B cell (primary cell): ENCODE results near the gene NBPF4. TPM values are rescaled to one million over a fixed set of nuclear protein-coding genes. Genes with fewer than 3 reads are reported as not detected.

Experiments
- ATAC-seq: fragments of 200-7000 bp; cut with Tn5 transposase; one replicate; pipeline ENCODE4 v1.10.0; 2021; ENCODE audit warnings: low read depth, mild to moderate bottlenecking, moderate number of reproducible peaks, moderate library complexity
- CTCF ChIA-PET: fragments of 350-600 bp; sonication (Branson Sonifier 250); formaldehyde crosslinking; loops from one replicate; lab custom pipeline; 2021; ENCODE audit warnings: antibody characterized with exemption, inconsistent platforms; lab: Charles Lee
- POLR2A ChIA-PET: fragments of 350-600 bp; sonication (Branson Sonifier 250); formaldehyde crosslinking; loops from one replicate; lab custom pipeline; 2021; ENCODE audit warnings: antibody characterized with exemption; lab: Charles Lee
- DNase-seq: peaks from one replicate; pipeline ENCODE4 v3.0.0; 2013
- H2AFZ ChIP-seq: 2 replicates; pipeline ENCODE4 v1.6.1; 2012; ENCODE audit warnings: mild to moderate bottlenecking, low read depth, low read length; ENCODE audit not compliant: insufficient read depth, poor library complexity, severe bottlenecking
- H3K27ac ChIP-seq, 2 donors: 1 replicate in 1 of 2; 2 replicates in 1 of 2; pipeline ENCODE4 v1.5.1; 2012 to 2013; ENCODE audit warnings: low read length in 2 of 2, mild to moderate bottlenecking in 2 of 2, moderate library complexity in 1 of 2
- H3K27me3 ChIP-seq, 4 experiments: fragments of 200-600 bp in 1 of 4; sonication (generic) in 1 of 4; replicated peaks in 1 of 4; 1 replicate in 2 of 4; 2 replicates in 2 of 4; pipeline versions ENCODE4 v1.6.1 to v1.7.0; 2013 to 2016; ENCODE audit warnings: low read length in 3 of 4, mild to moderate bottlenecking in 2 of 4, mixed read lengths in 1 of 4, moderate library complexity in 1 of 4; ENCODE audit not compliant: insufficient read depth in 4 of 4, control insufficient read depth in 3 of 4; ENCODE audit errors: control extremely low read depth in 1 of 4
- H3K36me3 ChIP-seq, 2 experiments: replicated peaks in 1 of 2; 1 replicate in 1 of 2; 2 replicates in 1 of 2; pipeline versions ENCODE4 v1.6.1 to v1.7.1; 2013; ENCODE audit warnings: low read length in 1 of 2; ENCODE audit not compliant: insufficient read depth in 2 of 2, control insufficient read depth in 1 of 2; ENCODE audit errors: control extremely low read depth in 1 of 2, extremely low read depth in 1 of 2
- H3K4me1 ChIP-seq, 2 donors: fragments of 200-600 bp in 1 of 2; sonication (generic) in 1 of 2; 1 replicate in 1 of 2; 2 replicates in 1 of 2; pipeline versions ENCODE4 v1.5.1 to v1.6.1; 2013 to 2017; ENCODE audit warnings: low read length in 2 of 2; ENCODE audit not compliant: control insufficient read depth in 2 of 2, insufficient read depth in 2 of 2
- H3K4me2 ChIP-seq: replicated peaks from 2 replicates; pipeline ENCODE3; 2012; ENCODE audit warnings: mild to moderate bottlenecking, low read depth, low read length; ENCODE audit not compliant: poor library complexity, severe bottlenecking
- H3K4me3 ChIP-seq, 5 experiments: fragments of 200-600 bp in 1 of 5; sonication (generic) in 1 of 5; 1 replicate in 3 of 5; 2 replicates in 2 of 5; pipeline versions ENCODE4 v1.5.1 to v1.7.0; 2011 to 2016; ENCODE audit warnings: low read length in 4 of 5, mild to moderate bottlenecking in 4 of 5, low read depth in 2 of 5, control low read depth in 1 of 5, moderate library complexity in 1 of 5; ENCODE audit not compliant: insufficient read depth in 1 of 5; ENCODE audit errors: control extremely low read depth in 1 of 5, extremely low read depth in 1 of 5
- H3K79me2 ChIP-seq: fragments of 200-600 bp; sonication (generic); one replicate; pipeline ENCODE4 v1.6.0; 2016; ENCODE audit warnings: low read length; ENCODE audit not compliant: control insufficient read depth, insufficient read depth
- H3K9ac ChIP-seq: fragments of 200-600 bp; sonication (generic); 2 replicates; pipeline ENCODE4 v1.6.1; 2017; ENCODE audit warnings: mild to moderate bottlenecking, low read length, moderate library complexity
- H3K9me3 ChIP-seq, 3 donors: one replicate each; pipeline versions ENCODE4 v1.6.1 to v1.7.1; 2013; ENCODE audit warnings: low read length in 2 of 3; ENCODE audit not compliant: control insufficient read depth in 2 of 3, insufficient read depth in 1 of 3; ENCODE audit errors: control extremely low read depth in 1 of 3
- H4K20me1 ChIP-seq: 2 replicates; pipeline ENCODE4 v1.6.0; 2012; ENCODE audit warnings: mild to moderate bottlenecking, low read length; ENCODE audit not compliant: insufficient read depth, control insufficient read depth, poor library complexity, severe bottlenecking
- H3K27ac Mint-ChIP-seq: one replicate; pipeline ENCODE4 v1.8.0; 2021; ENCODE audit warnings: mixed read lengths
- H3K27me3 Mint-ChIP-seq: one replicate; pipeline ENCODE4 v1.8.0; 2021; ENCODE audit warnings: mixed read lengths
- H3K4me1 Mint-ChIP-seq: one replicate; pipeline ENCODE4 v1.8.0; 2021; ENCODE audit warnings: mixed read lengths
- H3K4me3 Mint-ChIP-seq: one replicate; pipeline ENCODE4 v1.8.0; 2021; ENCODE audit warnings: mixed read lengths
- H3K9me3 Mint-ChIP-seq: one replicate; pipeline ENCODE4 v1.8.0; 2022; ENCODE audit warnings: mixed read lengths; ENCODE audit not compliant: insufficient read depth
- EZH2 ChIP-seq: IDR thresholded peaks from 2 replicates; pipeline ENCODE4 v1.6.1; 2012; ENCODE audit warnings: borderline replicate concordance, low read depth, mild to moderate bottlenecking, moderate library complexity, low read length; ENCODE audit not compliant: insufficient read depth, poor library complexity, severe bottlenecking
- WGBS: methylation state at CpG from one replicate; pipeline ENCODE4 v1.1.5; 2013; ENCODE audit warnings: missing lambda C conversion rate; ENCODE audit not compliant: insufficient coverage; 5-methylcytosine and 5-hydroxymethylcytosine counted together
- intact Hi-C: fragments of 100-400 bp; cut with micrococcal nuclease; formaldehyde crosslinking; loops from one replicate; pipeline ENCODE4 v1.10.0; 2022
- polyA plus RNA-seq: library from polyadenylated mRNA; depleted of rRNA; stranded (reverse); fragments of >200 nt; gene quantifications from 2 replicates; pipeline ENCODE4 v1.2.3, GENCODE V29; 2012
- total RNA-seq, 2 donors: library from RNA; stranded (reverse); fragments of 120-200 nt in 1 of 2; gene quantifications; 1 replicate in 1 of 2; 2 replicates in 1 of 2; pipeline versions ENCODE4 v1.2.3 to v1.2.4, GENCODE V29; 2013 to 2022
- TF ChIP-seq, protein P1 (sequence below): fragments of 200-600 bp; IDR thresholded peaks from one replicate; pipeline ENCODE4 v1.8.0; 2022; ENCODE audit warnings: antibody characterized with exemption, mild to moderate bottlenecking

Gene NBPF4
- total and polyA plus RNA-seq, 2 donors (not counting 1 experiment from before 2014, with no cell fraction given), result 0.04 TPM; not detected in 1

GRCh38 chr1:108199201-108199691, 44.6 kb downstream of the NBPF4 start:
- peak overlapping the region; percentile 93 for H3K4me3 Mint-ChIP-seq
- peaks cover 32% of the 10 kb centered on the region for H3K4me1 Mint-ChIP-seq
- Histone ChIP-seq H3K4me2 (peak overlapping the region; percentile 89), H2AFZ (peak overlapping the region; percentile 91), H3K27me3 (no peaks in the 10 kb centered on the region), H3K4me3 (peak overlapping the region; percentile 85 to 96 (median 87)), H4K20me1 (peaks cover 6% of the 10 kb centered on the region), H3K36me3 (peaks cover 0 to 4% of the 10 kb centered on the region in 2 experiments), H3K9ac (peak overlapping the region; percentile 85), H3K9me3 (no peaks in the 10 kb centered on the region), H3K27ac (peak overlapping the region; percentile 80 to 84), H3K4me1 (peaks cover 13 to 16% of the 10 kb centered on the region in 2 donors), H3K79me2 (peaks cover 24% of the 10 kb centered on the region)
- DNase-seq (no peak), ATAC-seq (no peak)
- CTCF ChIA-PET, result interaction anchor here (2.0 kb wide), 1 partner anchor 362 kb away, joined by 11 read pairs; the partner anchor contains the start of gene EEIG2
- H3K9me3 Mint-ChIP-seq, result no peaks in the 10 kb centered on the region
- intact Hi-C loops, result loop anchor here (5.0 kb wide), 2 partner anchors 363 to 548 kb away; partner anchors contain the start of genes EEIG2 and STXBP3
- TF ChIP-seq EZH2, result no peak
- TF ChIP-seq, protein P1, sequence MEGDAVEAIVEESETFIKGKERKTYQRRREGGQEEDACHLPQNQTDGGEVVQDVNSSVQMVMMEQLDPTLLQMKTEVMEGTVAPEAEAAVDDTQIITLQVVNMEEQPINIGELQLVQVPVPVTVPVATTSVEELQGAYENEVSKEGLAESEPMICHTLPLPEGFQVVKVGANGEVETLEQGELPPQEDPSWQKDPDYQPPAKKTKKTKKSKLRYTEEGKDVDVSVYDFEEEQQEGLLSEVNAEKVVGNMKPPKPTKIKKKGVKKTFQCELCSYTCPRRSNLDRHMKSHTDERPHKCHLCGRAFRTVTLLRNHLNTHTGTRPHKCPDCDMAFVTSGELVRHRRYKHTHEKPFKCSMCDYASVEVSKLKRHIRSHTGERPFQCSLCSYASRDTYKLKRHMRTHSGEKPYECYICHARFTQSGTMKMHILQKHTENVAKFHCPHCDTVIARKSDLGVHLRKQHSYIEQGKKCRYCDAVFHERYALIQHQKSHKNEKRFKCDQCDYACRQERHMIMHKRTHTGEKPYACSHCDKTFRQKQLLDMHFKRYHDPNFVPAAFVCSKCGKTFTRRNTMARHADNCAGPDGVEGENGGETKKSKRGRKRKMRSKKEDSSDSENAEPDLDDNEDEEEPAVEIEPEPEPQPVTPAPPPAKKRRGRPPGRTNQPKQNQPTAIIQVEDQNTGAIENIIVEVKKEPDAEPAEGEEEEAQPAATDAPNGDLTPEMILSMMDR, result no peak
- H3K27ac Mint-ChIP-seq, result peak overlapping the region; percentile 94
- no peaks in the 10 kb centered on the region for H3K27me3 Mint-ChIP-seq
- POLR2A ChIA-PET, result interaction anchor here (0.6 to 0.9 kb wide), 2 partner anchors 18 to 764 kb away, joined by 3 to 4 read pairs; no protein-coding TSS in a partner anchor
- 0% methylated on average over 7 of the region's 9 CpGs for WGBS

GRCh38 chr1:108194051-108194450, 49.8 kb downstream of the NBPF4 start:
- intact Hi-C loops, result no loop called here
- H4K20me1 ChIP-seq, result peaks cover 12% of the 10 kb centered on the region
- Mint-ChIP-seq H3K4me1 (peaks cover 21% of the 10 kb centered on the region), H3K4me3 (no peak overlapping the region), H3K27ac (no peak overlapping the region), H3K27me3 (no peaks in the 10 kb centered on the region), H3K9me3 (no peaks in the 10 kb centered on the region)
- peaks cover 0 to 10% (median 7%) of the 10 kb centered on the region in 3 donors for H3K9me3 ChIP-seq
- H3K4me1 ChIP-seq, result peaks cover 21 to 28% of the 10 kb centered on the region in 2 donors
- ChIA-PET POLR2A (no interaction called here), CTCF (no interaction called here)
- no peak for TF ChIP-seq EZH2
- TF ChIP-seq, protein P1, result no peak
- no peaks in the 10 kb centered on the region for H3K27me3 ChIP-seq
- WGBS, result no CpG with 5 or more reads among the region's 1 CpG
- no peak overlapping the region for H3K27ac ChIP-seq
- H3K4me3 ChIP-seq, result no peak overlapping the region
- peaks cover 41% of the 10 kb centered on the region for H3K79me2 ChIP-seq
- no peak for DNase-seq
- no peak for ATAC-seq
- H3K4me2 ChIP-seq, result no peak overlapping the region
- no peak overlapping the region for H3K9ac ChIP-seq
- H3K36me3 ChIP-seq, result peaks cover 1 to 21% of the 10 kb centered on the region in 2 experiments
- H2AFZ ChIP-seq, result no peak overlapping the region
